WTC11 (cell line): Measurements from ENCODE around the gene TMEM231. TPM values are rescaled to one million over a fixed set of nuclear protein-coding genes. Genes with fewer than 3 reads are reported as not detected.

Experiments
- ATAC-seq: fragments of 200-7000 bp; cut with Tn5 transposase; 2 replicates; pipeline ENCODE4 v1.10.0; 2021; ENCODE audit warnings: mild to moderate bottlenecking, moderate library complexity
- CTCF ChIA-PET: fragments of 300-600 bp; sonication (Branson Sonifier 250); formaldehyde crosslinking; loops from one replicate; lab custom pipeline; 2021; ENCODE audit warnings: antibody characterized with exemption; lab: Charles Lee
- POLR2A ChIA-PET: fragments of 350-600 bp; sonication (Branson Sonifier 250); formaldehyde crosslinking; loops from one replicate; lab custom pipeline; 2021; ENCODE audit warnings: antibody characterized with exemption; lab: Charles Lee
- DNase-seq: peaks from one replicate; pipeline ENCODE4 v3.0.0; 2021; ENCODE audit warnings: low spot score
- H3K27ac Mint-ChIP-seq: 2 replicates; pipeline ENCODE4 v1.8.0; 2021; ENCODE audit warnings: mixed read lengths
- H3K27me3 Mint-ChIP-seq: 2 replicates; pipeline ENCODE4 v1.8.0; 2021; ENCODE audit warnings: low read depth, mild to moderate bottlenecking, moderate library complexity, mixed read lengths
- H3K36me3 Mint-ChIP-seq: 2 replicates; pipeline ENCODE4 v1.8.0; 2021; ENCODE audit warnings: mixed read lengths
- H3K4me1 Mint-ChIP-seq: 2 replicates; pipeline ENCODE4 v1.8.0; 2022; ENCODE audit warnings: mixed read lengths
- H3K4me3 Mint-ChIP-seq: 2 replicates; pipeline ENCODE4 v1.8.0; 2021; ENCODE audit warnings: mild to moderate bottlenecking, moderate library complexity, mixed read lengths
- H3K9me3 Mint-ChIP-seq: 2 replicates; pipeline ENCODE4 v1.8.0; 2021; ENCODE audit warnings: mixed read lengths
- CREB1 ChIP-seq: sonication (generic); formaldehyde crosslinking; IDR thresholded peaks from 2 replicates; pipeline ENCODE4 v1.8.0; 2023; ENCODE audit warnings: mild to moderate bottlenecking, missing genetic modification reagents
- CREM ChIP-seq: sonication (generic); formaldehyde crosslinking; IDR thresholded peaks from 2 replicates; pipeline ENCODE4 v1.8.1; 2022; ENCODE audit warnings: mild to moderate bottlenecking, missing genetic modification reagents, moderate library complexity
- EMX1 ChIP-seq: fragments of 250-450 bp; sonication (Bioruptor Pico); IDR thresholded peaks from 2 replicates; pipeline ENCODE4 v1.8.0; 2021; ENCODE audit warnings: mild to moderate bottlenecking
- ESRRA ChIP-seq: sonication (generic); formaldehyde crosslinking; IDR thresholded peaks from 2 replicates; pipeline ENCODE4 v1.8.1; 2022; ENCODE audit warnings: mild to moderate bottlenecking, missing genetic modification reagents, borderline replicate concordance
- FOXP1 ChIP-seq: sonication (generic); formaldehyde crosslinking; IDR thresholded peaks from 2 replicates; pipeline ENCODE4 v1.8.0; 2022; ENCODE audit warnings: missing genetic modification reagents, mild to moderate bottlenecking, moderate library complexity, borderline replicate concordance
- GRHL2 ChIP-seq: fragments of 250-450 bp; sonication (Bioruptor Pico); IDR thresholded peaks from 2 replicates; pipeline ENCODE4 v1.8.0; 2022; ENCODE audit warnings: mild to moderate bottlenecking, moderate library complexity; ENCODE audit not compliant: insufficient replicate concordance, severe bottlenecking
- JAZF1 ChIP-seq: fragments of 250-450 bp; sonication (Bioruptor Pico); IDR thresholded peaks from 2 replicates; pipeline ENCODE4 v1.9.0; 2021; ENCODE audit warnings: moderate library complexity, mild to moderate bottlenecking, inconsistent platforms
- JUN ChIP-seq: sonication (generic); formaldehyde crosslinking; IDR thresholded peaks from 2 replicates; pipeline ENCODE4 v1.8.0; 2023; ENCODE audit warnings: mild to moderate bottlenecking, missing genetic modification reagents
- NR1H2 ChIP-seq: sonication (generic); formaldehyde crosslinking; IDR thresholded peaks from 2 replicates; pipeline ENCODE4 v1.9.0; 2021; ENCODE audit warnings: mild to moderate bottlenecking, moderate library complexity, missing genetic modification reagents
- TP53 ChIP-seq: sonication (generic); formaldehyde crosslinking; IDR thresholded peaks from 2 replicates; pipeline ENCODE4 v1.8.1; 2023; ENCODE audit warnings: mild to moderate bottlenecking, missing genetic modification reagents
- ZNF232 ChIP-seq: sonication (generic); formaldehyde crosslinking; IDR thresholded peaks from 2 replicates; pipeline ENCODE4 v1.8.0; 2022; ENCODE audit warnings: mild to moderate bottlenecking, missing genetic modification reagents
- total RNA-seq: library from RNA; stranded (reverse); gene quantifications from 3 replicates; pipeline ENCODE4 v1.2.3, GENCODE V29; 2021
- TF ChIP-seq, protein P1 (sequence below): fragments of 250-450 bp; sonication (Bioruptor Pico); IDR thresholded peaks from 2 replicates; pipeline ENCODE4 v1.9.0; 2021; ENCODE audit warnings: mild to moderate bottlenecking, borderline replicate concordance
- TF ChIP-seq, protein P2 (sequence below): sonication (generic); formaldehyde crosslinking; IDR thresholded peaks from 2 replicates; pipeline ENCODE4 v1.8.1; 2023; ENCODE audit warnings: mild to moderate bottlenecking, moderate library complexity, missing genetic modification reagents
- TF ChIP-seq, protein P3 (sequence below): sonication (generic); formaldehyde crosslinking; IDR thresholded peaks from 2 replicates; pipeline ENCODE4 v1.8.0; 2023; ENCODE audit warnings: mild to moderate bottlenecking, missing genetic modification reagents

Gene TMEM231
- total RNA-seq, 1 experiment from 2014 or later, result 12.0 TPM

DNA sequence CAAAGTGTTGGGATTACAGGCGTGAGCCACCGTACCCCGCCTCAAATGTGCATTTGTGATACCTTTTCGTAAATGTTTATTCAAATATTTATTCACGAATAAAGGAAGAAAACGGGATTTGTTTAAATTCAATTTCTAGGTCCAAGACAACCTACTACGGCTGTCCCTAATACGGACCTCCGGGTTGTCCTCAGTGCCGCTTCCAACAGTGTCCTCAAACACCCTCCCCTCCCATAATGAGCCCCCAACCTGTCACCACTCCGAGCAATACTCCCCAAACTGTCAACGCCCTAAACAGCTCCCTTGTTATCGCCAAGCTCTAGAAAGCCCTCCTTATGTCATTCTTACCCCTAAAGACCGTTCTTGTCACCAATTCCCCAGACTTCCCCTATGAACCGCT, 9.6 kb upstream of the TMEM231 start (continued):
- TF ChIP-seq, protein P1, sequence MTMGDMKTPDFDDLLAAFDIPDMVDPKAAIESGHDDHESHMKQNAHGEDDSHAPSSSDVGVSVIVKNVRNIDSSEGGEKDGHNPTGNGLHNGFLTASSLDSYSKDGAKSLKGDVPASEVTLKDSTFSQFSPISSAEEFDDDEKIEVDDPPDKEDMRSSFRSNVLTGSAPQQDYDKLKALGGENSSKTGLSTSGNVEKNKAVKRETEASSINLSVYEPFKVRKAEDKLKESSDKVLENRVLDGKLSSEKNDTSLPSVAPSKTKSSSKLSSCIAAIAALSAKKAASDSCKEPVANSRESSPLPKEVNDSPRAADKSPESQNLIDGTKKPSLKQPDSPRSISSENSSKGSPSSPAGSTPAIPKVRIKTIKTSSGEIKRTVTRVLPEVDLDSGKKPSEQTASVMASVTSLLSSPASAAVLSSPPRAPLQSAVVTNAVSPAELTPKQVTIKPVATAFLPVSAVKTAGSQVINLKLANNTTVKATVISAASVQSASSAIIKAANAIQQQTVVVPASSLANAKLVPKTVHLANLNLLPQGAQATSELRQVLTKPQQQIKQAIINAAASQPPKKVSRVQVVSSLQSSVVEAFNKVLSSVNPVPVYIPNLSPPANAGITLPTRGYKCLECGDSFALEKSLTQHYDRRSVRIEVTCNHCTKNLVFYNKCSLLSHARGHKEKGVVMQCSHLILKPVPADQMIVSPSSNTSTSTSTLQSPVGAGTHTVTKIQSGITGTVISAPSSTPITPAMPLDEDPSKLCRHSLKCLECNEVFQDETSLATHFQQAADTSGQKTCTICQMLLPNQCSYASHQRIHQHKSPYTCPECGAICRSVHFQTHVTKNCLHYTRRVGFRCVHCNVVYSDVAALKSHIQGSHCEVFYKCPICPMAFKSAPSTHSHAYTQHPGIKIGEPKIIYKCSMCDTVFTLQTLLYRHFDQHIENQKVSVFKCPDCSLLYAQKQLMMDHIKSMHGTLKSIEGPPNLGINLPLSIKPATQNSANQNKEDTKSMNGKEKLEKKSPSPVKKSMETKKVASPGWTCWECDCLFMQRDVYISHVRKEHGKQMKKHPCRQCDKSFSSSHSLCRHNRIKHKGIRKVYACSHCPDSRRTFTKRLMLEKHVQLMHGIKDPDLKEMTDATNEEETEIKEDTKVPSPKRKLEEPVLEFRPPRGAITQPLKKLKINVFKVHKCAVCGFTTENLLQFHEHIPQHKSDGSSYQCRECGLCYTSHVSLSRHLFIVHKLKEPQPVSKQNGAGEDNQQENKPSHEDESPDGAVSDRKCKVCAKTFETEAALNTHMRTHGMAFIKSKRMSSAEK (CRISPR knock-in tag), result no peak
- TF ChIP-seq EMX1 (no peak), JUN (CRISPR knock-in tag) (no peak), FOXP1 (CRISPR knock-in tag) (no peak), CREB1 (CRISPR knock-in tag) (no peak)
- TF ChIP-seq, protein P2, sequence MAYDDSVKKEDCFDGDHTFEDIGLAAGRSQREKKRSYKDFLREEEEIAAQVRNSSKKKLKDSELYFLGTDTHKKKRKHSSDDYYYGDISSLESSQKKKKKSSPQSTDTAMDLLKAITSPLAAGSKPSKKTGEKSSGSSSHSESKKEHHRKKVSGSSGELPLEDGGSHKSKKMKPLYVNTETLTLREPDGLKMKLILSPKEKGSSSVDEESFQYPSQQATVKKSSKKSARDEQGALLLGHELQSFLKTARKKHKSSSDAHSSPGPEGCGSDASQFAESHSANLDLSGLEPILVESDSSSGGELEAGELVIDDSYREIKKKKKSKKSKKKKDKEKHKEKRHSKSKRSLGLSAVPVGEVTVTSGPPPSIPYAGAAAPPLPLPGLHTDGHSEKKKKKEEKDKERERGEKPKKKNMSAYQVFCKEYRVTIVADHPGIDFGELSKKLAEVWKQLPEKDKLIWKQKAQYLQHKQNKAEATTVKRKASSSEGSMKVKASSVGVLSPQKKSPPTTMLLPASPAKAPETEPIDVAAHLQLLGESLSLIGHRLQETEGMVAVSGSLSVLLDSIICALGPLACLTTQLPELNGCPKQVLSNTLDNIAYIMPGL (CRISPR knock-in tag), result no peak

GRCh38 chr16:75559564-75560372, 3.7 kb upstream of the TMEM231 start:
- Mint-ChIP-seq H3K9me3 (peaks cover 3% of the 10 kb centered on the region; the same call in 1 of the 2 replicates), H3K36me3 (no peaks in the 10 kb centered on the region), H3K4me3 (peak overlapping the region; percentile 1; the same call in 1 of the 2 replicates), H3K27ac (peak overlapping the region; percentile 71), H3K27me3 (peaks cover 3% of the 10 kb centered on the region; the same call in 1 of the 2 replicates), H3K4me1 (peaks cover 42% of the 10 kb centered on the region)
- ChIA-PET CTCF (interaction anchor here (0.8 to 2.1 kb wide), 3 partner anchors 9 to 95 kb away, joined by 3 to 9 read pairs (median 5); partner anchors contain the start of gene TMEM170A), POLR2A (interaction anchor here (0.6 kb wide), 1 partner anchor 134 kb away, joined by 8 read pairs; no protein-coding TSS in a partner anchor)
- TF ChIP-seq TP53 (CRISPR knock-in tag), result no peak
- TF ChIP-seq, protein P3, sequence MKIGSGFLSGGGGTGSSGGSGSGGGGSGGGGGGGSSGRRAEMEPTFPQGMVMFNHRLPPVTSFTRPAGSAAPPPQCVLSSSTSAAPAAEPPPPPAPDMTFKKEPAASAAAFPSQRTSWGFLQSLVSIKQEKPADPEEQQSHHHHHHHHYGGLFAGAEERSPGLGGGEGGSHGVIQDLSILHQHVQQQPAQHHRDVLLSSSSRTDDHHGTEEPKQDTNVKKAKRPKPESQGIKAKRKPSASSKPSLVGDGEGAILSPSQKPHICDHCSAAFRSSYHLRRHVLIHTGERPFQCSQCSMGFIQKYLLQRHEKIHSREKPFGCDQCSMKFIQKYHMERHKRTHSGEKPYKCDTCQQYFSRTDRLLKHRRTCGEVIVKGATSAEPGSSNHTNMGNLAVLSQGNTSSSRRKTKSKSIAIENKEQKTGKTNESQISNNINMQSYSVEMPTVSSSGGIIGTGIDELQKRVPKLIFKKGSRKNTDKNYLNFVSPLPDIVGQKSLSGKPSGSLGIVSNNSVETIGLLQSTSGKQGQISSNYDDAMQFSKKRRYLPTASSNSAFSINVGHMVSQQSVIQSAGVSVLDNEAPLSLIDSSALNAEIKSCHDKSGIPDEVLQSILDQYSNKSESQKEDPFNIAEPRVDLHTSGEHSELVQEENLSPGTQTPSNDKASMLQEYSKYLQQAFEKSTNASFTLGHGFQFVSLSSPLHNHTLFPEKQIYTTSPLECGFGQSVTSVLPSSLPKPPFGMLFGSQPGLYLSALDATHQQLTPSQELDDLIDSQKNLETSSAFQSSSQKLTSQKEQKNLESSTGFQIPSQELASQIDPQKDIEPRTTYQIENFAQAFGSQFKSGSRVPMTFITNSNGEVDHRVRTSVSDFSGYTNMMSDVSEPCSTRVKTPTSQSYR, result no peak
- no peak for TF ChIP-seq ESRRA (CRISPR knock-in tag)
- TF ChIP-seq GRHL2 (CRISPR knock-in tag), result no peak
- TF ChIP-seq ZNF232 (CRISPR knock-in tag), result no peak
- no peak for TF ChIP-seq NR1H2 (CRISPR knock-in tag)
- TF ChIP-seq CREM (CRISPR knock-in tag), result no peak
- TF ChIP-seq JAZF1 (CRISPR knock-in tag), result no peak
- no peak; the same call in 1 of the 2 replicates for ATAC-seq
- DNase-seq, result no peak
